IPS-11a (cell line): ENCODE results near the gene FYTTD1.
"Not testable (repeated sequence)": the region's sequence is repeated elsewhere in the genome, so short reads cannot be mapped to it uniquely, and the experiment has no call there.

ENCODE experiments used
- H3K4me3 ChIP-seq: one replicate; pipeline ENCODE4 v1.5.1; 2013; ENCODE audit warnings: low read depth, low read length, control low read depth

The FYTTD1 gene, protein sequence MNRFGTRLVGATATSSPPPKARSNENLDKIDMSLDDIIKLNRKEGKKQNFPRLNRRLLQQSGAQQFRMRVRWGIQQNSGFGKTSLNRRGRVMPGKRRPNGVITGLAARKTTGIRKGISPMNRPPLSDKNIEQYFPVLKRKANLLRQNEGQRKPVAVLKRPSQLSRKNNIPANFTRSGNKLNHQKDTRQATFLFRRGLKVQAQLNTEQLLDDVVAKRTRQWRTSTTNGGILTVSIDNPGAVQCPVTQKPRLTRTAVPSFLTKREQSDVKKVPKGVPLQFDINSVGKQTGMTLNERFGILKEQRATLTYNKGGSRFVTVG

DNA sequence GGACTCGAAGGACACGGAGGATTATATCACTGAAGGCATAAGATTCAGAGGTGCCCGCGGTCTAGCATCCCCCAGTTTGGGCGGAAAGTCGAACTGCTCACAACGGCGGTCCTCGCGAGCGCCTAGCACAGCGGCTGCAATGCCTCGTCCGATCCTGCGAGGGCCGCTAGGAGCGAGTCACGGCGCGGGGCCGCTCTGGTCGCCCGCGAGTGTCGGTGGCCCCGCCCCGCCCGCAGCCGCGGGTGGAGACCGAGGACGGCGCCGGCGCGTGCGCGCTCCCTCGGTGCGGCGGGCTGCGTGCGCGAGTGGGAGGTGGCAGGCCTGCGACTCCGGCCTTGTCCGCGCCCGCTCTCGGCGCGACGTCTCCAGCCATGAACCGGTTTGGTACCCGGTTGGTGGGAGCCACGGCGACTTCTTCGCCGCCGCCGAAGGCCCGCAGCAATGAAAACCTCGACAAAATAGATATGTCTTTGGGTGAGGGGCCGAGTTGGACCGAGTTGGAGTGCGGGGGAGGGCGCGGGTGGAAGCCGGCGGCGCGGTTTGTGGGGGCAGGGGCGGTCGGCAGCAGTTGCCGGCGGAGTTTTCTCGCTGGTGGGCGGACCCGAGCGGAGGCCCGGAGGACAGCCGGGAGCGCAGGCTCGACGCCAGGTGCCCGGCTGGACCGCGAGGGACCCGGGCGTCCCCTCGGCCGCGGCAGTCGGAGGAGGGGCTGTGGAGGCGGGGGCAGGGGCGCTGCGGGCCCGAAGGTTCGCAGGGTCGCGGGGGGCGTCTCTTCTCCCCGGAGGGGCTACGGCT, at the start of gene FYTTD1:
FYTTD1 (plus strand) TSS at position 283 of the 795 bp plus-strand sequence; CDS start at position 372, 89 bp downstream.
- H3K4me3 ChIP-seq: peak within 1 kb of the TSS; percentile 64

DNA sequence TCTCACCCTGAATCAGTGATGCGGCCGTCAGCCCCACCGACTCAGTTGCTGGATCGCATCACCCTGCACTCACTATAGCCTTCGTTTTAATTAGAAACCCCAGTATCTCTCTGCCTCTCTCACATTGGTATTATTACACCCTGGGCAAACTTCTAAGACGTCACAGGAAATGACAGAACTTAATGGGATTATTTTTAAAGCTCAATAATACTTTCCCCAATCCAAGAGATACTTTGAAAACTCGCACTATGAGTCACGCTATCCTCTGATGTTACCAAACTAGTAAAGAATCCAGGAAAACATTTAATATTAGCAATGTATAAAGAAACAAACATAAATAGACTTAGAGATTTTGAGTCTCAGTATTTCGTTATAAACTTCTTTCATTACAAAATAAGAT, 49.6 kb upstream of the FYTTD1 start:
- H3K4me3 ChIP-seq: no peak overlapping the region

DNA sequence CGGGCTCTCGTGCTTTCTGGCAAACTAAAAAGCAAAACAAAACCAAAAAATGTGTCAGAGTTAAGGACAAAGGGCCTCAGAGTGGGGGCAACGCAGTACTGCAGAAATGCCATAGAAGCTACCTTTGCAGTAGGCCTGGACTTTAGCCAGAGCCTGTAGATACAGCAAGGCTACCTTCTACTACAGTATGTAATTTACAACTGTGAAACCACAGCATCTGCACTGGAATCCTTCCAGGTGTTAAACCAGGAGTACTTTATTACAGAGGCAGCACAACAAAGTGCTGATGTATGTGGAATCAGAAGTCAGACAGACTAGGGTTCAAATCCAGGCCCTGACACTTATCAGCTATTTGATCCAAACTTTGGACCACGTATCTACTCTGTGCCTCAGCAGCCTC, 47.8 kb upstream of the FYTTD1 start:
- no peak overlapping the region for H3K4me3 ChIP-seq

DNA sequence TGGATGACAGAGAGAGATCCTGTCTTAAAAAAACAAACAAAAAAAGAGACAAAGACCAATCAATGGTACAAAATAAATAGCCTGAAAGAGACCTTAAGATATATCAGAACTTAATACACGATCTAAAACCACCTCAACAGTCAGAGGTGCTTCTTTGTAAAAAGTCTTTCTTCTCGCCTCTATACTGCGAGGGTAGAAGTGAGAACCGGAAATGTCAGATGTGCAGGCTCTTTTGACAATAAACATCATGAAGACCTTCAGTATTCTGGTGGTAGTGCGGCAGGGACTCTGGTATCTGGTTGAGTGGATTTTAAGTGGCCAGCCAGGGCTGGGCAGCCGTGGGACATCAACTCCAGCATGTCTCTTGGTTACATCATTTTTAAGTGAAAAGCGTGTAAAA, 43.0 kb upstream of the FYTTD1 start:
- no peak overlapping the region for H3K4me3 ChIP-seq

DNA sequence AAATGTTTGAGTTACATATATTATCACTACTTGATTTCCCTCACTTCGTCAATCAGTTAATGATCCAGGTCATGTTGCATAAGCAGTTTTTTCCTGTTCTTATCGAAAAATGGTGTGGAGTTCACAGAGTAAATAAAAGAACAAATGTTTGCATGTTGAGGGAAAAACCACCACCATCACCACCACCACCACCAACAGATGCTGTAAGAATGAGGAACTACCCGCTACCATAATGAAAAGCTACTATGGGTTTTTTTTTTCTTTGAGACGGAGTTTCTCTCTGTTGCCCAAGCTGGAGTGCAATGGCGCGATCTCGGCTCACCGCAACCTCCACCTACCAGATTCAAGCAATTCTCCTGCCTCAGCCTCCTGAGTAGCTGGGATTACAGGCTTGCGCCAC, 40.5 kb upstream of the FYTTD1 start:
- no peak overlapping the region for H3K4me3 ChIP-seq

DNA sequence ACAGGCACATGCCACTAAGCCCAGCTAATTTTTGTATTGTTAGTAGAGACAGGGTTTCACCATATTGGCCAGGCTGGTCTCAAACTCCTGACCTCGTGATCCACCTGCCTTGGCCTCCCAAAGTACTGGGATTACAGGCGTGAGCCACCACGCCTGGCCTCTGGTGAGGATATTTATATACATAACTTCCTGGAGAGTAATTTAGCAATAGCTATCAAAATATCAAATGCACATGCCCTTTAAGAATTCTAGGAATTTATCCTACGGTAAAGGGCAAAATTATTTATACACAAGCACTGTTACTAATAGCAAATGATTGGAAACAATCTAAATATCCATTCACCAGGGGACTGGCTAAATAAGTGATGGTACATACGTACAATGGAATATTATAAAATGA, 38.7 kb upstream of the FYTTD1 start:
- not testable (repeated sequence) for H3K4me3 ChIP-seq

DNA sequence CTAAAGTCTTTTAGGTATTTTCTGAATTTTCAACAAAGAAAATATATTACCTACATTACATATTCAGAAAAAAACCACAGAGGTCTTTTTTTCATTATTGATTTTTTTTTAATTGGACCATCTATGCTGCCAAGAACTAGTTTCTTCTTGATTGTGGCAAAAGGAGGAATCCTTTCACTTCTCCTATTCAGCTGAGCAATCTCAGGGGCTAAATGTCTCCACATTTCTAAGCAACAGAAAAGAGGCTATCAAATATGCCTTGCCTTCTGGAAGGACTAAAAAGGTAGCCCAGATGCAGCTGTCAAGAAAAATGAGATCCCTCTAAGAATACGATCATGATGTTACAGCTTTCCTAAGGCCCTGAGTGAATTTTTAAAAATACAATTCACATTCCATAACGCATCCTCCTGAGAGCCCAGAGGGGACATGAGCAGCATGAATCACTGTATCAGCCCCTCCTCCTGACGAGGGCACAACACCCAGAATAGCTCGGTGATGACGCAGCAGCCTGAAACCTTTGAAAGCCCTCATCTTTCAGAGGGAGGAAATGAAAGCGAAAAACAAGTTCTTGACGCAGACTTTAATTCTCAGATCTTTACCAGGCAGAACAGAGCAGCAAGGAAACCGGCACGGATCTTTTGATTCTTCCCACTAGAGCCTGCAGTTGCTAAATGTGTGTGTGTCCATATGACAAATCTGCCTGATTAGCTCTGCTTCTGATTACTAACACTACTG, 37.5 kb upstream of the FYTTD1 start:
- H3K4me3 ChIP-seq: no peak overlapping the region

DNA sequence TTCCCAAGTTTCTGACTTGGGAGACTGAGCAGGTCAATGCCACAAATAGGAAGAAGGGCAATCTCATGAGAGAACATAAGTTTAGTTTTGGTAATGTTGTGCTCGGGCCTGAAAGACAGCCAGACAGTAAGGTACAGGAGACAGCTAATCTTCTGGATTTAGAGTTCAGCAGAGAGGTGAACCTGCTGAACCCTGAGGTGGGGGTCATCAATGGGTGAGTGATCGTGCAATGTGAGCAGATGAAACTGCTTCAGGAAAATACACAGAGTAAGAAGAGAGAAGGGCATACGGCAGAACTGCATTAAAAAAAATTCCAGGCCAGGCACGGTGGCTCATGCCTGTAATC, 36.2 kb upstream of the FYTTD1 start:
- H3K4me3 ChIP-seq: no peak overlapping the region

DNA sequence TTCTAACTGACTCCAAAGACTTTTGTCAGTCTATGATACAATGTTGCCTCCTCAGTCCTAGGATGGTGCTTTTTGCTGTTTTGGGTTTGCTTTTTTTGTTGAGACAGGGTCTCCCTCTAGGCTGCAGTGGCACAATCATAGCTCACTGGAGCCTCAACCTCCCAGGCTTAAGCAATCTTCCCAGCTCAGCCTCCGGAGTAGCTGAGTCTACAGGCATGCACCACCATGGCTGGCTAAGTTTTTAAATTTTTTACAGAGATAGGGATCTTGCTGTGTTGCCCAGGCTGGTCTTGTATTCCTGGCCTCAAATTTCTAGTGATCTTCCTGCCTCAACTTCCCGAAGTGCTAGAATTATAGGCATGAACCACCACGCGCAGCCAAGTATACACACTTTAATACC, 35.4 kb upstream of the FYTTD1 start:
- H3K4me3 ChIP-seq: no peak overlapping the region

DNA sequence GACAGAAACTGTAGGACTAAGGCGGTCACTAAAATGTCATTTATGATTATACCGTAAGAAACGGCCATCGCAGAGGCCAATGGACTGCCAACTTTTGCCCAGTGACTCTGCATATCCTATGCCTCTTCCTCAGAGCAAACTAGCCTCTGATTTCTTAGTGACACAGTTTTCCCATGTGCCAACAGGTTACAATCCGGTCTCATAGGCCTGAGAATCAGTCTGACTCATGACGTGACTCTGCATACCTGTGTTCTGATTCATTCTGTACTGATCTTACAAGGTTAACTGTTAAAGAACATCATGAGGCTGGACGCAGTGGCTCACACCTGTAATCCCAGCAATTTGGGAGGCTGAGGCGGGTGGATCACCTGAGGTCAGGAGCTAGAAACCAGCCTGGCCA, 30.8 kb upstream of the FYTTD1 start:
- no peak overlapping the region for H3K4me3 ChIP-seq

DNA sequence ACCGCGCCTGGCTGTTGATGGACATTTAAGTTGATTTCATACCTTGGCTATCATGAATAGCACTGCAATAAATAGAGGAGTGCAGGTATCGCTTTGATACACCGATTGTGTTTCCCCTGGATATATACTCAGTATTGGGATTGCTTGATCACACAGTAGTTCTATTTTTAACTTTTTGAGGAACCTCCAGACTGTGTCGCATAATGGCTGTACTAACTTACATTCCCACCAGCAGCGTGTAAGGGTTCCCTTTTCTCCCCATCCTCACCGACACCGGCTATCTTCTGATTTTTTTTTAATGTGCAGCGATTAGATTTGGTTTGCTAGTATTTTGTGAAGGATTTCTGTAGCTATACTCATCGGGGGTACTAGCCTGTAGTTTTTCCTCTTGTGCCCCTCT, 29.0 kb upstream of the FYTTD1 start:
- H3K4me3 ChIP-seq: no peak overlapping the region

DNA sequence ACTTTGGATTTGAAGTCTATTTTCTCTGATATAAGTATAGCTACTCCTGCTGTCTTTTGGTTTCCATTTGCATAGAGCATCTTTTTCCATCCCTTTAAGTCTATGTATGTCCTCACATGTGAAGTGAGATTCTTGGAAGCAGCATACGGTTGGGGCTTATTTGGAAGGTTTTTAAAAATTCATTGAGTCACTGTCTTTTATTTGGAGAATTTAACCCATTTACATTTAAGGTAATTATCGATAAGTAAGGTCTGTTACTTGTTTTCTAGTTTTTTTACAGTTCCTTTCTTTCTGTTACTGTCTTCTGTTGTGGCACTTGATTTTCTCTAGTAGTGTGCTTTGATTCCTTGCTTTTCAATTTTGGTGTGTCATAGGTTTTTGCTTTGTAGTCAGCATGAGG, 26.9 kb upstream of the FYTTD1 start:
- no peak overlapping the region for H3K4me3 ChIP-seq

DNA sequence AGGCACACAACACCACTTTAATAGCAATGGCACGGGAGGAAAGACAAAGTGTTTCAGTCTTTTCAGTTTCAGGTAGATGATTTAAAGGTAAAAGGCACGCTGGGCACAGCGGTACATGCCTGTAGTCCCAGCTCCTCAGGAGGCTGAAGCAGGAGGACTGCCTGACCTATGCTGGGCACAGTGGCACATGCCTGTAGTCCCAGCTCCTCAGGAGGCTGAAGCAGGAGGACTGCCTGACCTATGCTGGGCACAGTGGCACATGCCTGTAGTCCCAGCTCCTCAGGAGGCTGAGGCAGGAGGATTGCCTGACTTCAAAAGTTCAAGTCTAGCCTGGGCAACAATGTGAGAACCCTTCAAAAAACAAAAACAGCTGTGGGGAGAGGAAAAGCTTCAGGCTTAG, 21.8 kb upstream of the FYTTD1 start:
- not testable (repeated sequence) for H3K4me3 ChIP-seq

DNA sequence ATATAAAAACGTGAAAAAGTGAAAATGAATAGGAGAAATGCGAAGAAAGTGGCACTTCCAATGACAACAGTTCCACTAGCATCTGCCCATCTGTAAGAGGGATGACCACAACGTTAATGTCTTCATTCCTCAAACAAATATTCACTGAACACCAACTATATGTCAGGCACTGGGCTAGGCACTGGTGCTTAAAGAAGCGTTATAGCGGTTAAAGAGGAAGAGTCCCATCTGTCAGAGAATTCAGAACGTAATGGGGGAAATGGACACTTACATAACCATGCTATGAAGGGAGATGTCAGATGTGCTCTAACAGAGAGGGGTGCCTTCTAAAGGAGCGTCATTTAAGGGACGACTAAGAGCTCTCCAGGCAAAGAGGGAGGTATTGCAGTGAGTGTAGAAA, 21.2 kb upstream of the FYTTD1 start:
- H3K4me3 ChIP-seq: no peak overlapping the region

DNA sequence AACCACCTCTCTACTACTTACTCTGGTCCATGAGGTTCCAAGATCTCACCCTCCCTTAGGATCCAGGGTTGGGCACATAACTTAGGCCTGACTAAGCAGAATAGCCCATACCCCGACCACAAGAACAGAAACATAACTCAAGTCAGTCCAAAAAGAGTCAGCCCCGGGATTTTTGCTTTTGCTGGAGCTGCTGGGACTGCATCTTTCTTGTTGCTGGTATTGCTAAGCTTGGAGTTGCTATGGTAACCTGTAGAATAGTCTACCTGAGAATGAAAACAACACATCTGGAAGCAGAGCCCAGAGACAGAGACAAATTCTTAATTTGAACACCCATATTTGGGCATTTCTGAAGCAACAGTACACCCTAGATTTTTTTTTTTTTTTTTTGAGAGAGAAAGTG, 19.5 kb upstream of the FYTTD1 start:
- H3K4me3 ChIP-seq: no peak overlapping the region

DNA sequence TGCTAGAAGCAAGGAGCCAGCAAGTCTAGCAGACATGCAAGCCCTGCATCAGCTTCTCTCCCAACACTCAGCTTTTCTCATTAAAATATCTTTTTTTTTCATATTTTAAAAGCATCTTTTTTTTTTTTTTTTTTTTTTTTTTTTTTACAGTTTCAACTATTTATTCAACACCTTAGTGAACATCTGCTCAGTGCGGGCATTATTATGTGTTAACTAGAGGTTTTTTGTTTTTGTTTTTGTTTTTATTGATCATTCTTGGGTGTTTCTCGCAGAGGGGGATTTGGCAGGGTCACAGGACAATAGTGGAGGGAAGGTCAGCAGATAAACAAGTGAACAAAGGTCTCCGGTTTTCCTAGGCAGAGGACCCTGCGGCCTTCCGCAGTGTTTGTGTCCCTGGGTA, 18.9 kb upstream of the FYTTD1 start:
- H3K4me3 ChIP-seq: not testable (repeated sequence)

DNA sequence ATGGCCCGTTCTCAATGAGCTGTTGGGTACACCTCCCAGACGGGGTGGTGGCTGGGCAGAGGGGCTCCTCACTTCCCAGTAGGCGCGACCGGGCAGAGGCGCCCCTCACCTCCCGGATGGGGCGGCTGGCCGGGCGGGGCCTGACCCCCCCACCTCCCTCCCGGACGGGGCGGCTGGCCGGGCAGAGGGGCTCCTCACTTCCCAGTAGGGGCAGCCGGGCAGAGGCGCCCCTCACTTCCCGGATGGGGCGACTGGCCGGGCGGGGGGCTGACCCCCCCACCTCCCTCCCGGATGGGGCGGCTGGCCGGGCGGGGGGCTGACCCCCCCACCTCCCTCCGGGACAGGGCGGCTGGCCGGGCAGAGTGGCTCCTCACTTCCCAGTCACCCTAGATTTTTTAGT, 18.2 kb upstream of the FYTTD1 start:
- not testable (repeated sequence) for H3K4me3 ChIP-seq

DNA sequence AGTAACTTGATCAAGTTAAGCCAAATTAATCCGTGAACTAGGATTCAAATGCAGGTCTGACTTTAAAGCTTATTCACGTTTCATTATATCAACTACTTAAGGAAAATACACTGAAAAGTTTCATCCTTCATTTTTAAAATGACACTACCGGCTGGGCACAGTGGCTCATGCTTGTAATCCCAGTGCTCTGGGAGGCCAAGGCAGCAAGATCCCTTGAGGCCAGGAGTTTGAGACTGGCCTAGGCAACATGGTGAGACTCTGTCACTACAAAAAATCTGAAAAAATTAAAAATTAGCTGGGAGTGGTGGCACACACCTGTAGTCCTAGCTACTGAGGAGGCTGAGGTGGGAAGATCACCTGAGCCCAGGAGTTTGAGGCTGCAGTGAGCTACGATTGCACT, 16.6 kb upstream of the FYTTD1 start:
- H3K4me3 ChIP-seq: no peak overlapping the region

DNA sequence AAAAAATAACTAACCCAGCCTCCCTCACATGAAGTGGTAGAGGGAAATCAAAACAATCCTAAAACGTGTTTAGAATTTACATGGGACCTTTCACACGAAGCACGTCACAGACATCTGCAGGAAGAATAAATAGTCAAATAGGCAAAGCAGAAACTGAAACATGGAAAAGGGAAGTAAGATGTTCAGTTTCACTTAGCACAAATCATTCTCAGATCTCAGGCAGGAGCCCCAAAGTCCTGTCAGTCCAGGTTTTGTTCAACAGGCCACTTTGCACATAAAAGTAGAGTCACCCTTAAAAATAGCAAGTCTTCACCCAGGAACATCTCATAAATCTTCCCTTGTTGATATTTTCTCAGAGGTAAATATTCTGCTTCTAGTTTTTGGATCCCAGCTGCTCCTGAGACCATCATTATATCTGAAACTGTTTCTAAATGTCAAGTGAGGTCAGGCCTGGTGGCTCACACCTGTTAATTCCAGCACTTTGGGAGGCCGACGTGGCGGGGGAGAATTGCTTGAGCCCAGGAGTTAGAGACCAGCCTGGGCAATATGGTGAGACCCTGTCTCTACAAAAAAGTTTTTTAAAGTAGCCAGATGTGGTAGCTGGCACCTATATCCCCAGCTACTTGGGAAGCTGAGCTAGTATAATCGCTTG, 14.9 kb upstream of the FYTTD1 start:
- no peak overlapping the region for H3K4me3 ChIP-seq

DNA sequence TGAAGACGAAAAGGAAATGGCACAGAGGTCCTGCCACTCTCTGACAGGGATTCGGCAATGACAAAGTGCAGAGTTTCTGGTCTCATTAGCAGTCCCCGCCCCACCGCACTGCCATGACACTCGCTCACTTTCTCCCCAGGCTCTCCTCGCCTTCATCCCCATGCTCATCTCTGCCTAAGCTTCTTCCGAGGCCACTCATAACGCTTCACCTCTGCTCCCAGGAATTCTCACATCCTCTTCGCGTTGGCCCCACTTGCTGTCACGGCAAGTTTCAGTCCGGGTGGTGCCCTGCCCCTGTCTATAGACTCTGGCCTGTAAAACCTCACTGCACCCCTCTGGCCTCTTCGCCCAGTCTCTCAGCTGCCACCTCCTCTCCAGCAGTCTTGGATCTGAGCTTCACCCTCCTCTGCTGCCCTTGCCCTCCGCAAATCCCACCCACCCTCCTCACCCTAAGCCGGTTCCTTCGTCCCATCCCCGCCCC, 13.6 kb upstream of the FYTTD1 start:
- peak overlapping the region; percentile 66 for H3K4me3 ChIP-seq
